HCT116 (cell line): ENCODE data around the gene NOL4L. TPM values are rescaled to one million over a fixed set of nuclear protein-coding genes. Genes with fewer than 3 reads are reported as not detected.

Source experiments
- ATAC-seq: fragments of 200-7000 bp; cut with Tn5 transposase; 2 replicates; pipeline ENCODE4 v1.9.1; 2020; ENCODE audit warnings: mild to moderate bottlenecking, moderate library complexity
- BruUV-seq: library from RNA; stranded (reverse); fragments of 400-500 nt; replicated peaks from 2 replicates; lab custom pipeline; 2021; lab: Mats Ljungman, UMichigan
- CTCF ChIA-PET: fragments of 300-600 bp; sonication (Branson Sonifier 250); formaldehyde crosslinking; loops from one replicate; lab custom pipeline; 2021; ENCODE audit warnings: antibody characterized with exemption; lab: Charles Lee
- POLR2A ChIA-PET: fragments of 300-600, 350-600 bp; sonication (Branson Sonifier 250); formaldehyde crosslinking; loops from one replicate; lab custom pipeline; 2021; ENCODE audit warnings: antibody characterized with exemption; lab: Charles Lee
- RAD21 ChIA-PET, 2 experiments: fragments of 300-600 bp; sonication (Branson Sonifier 250); formaldehyde crosslinking; loops; one replicate each; lab custom pipeline; 2023; ENCODE audit warnings: low total read pairs in 2 of 2; ENCODE audit not compliant: uncharacterized antibody in 2 of 2, unreplicated experiment in 2 of 2, low non-redundant PET in 1 of 2; lab: Charles Lee
- DNase-seq: peaks from one replicate; pipeline ENCODE4 v3.0.0-alpha.2; 2010; ENCODE audit warnings: low read depth, low spot score
- H2AFZ ChIP-seq: fragments of 200-600 bp; shearing (Covaris generic), sonication (generic); 2 replicates; pipeline ENCODE4 v1.6.1; 2017; ENCODE audit warnings: low read depth, mixed run types, mixed read lengths, antibody characterized with exemption, low read length; ENCODE audit not compliant: poor library complexity, severe bottlenecking
- H3K27ac ChIP-seq: 2 replicates; pipeline ENCODE4 v1.5.1; 2012; ENCODE audit warnings: low read depth, low read length
- H3K27me3 ChIP-seq: fragments of 200-600 bp; sonication (generic); 2 replicates; pipeline ENCODE4 v1.6.1; 2016; ENCODE audit warnings: mixed run types, low read length, mixed read lengths; ENCODE audit not compliant: insufficient read depth
- H3K36me3 ChIP-seq, 2 experiments: fragments of 200-500 bp in 1 of 2; fragments of 200-600 bp in 1 of 2; sonication (Bioruptor generic) in 1 of 2; sonication (generic) in 1 of 2; 2 replicates each; pipeline versions ENCODE4 v1.5.1 to v1.6.1; 2014 to 2016; ENCODE audit warnings: low read length in 2 of 2, inconsistent platforms in 1 of 2, mixed read lengths in 1 of 2, mixed run types in 1 of 2; ENCODE audit not compliant: insufficient read depth in 2 of 2, control insufficient read depth in 1 of 2
- H3K4me1 ChIP-seq, 2 experiments: fragments of 200-600 bp in 1 of 2; sonication (generic) in 1 of 2; 2 replicates each; pipeline versions ENCODE4 v1.5.1 to v1.6.1; 2012 to 2017; ENCODE audit warnings: low read length in 2 of 2, inconsistent platforms in 1 of 2, mild to moderate bottlenecking in 1 of 2, mixed read lengths in 1 of 2, mixed run types in 1 of 2, moderate library complexity in 1 of 2; ENCODE audit not compliant: insufficient read depth in 2 of 2, control insufficient read depth in 1 of 2
- H3K4me2 ChIP-seq: fragments of 200-600 bp; sonication (generic); 2 replicates; pipeline ENCODE4 v1.6.1; 2017; ENCODE audit warnings: mixed run types, low read length, mixed read lengths
- H3K4me3 ChIP-seq, 2 experiments: fragments of 200-600 bp in 1 of 2; sonication (generic) in 1 of 2; replicated peaks in 1 of 2; 2 replicates each; pipeline ENCODE4 v1.5.1; 2011 to 2016; ENCODE audit warnings: low read length in 2 of 2, control low read depth in 1 of 2, low read depth in 1 of 2, mild to moderate bottlenecking in 1 of 2, mixed read lengths in 1 of 2, mixed run types in 1 of 2
- H3K79me2 ChIP-seq: fragments of 200-600 bp; sonication (generic); 2 replicates; pipeline ENCODE4 v1.6.1; 2017; ENCODE audit warnings: mild to moderate bottlenecking, mixed run types, low read length, moderate library complexity, mixed read lengths; ENCODE audit not compliant: insufficient read depth
- H3K9ac ChIP-seq: fragments of 200-600 bp; sonication (generic); 2 replicates; pipeline ENCODE4 v1.6.1; 2016; ENCODE audit warnings: low read length, mixed read lengths
- H3K9me2 ChIP-seq: fragments of 200-600 bp; sonication (generic), shearing (Covaris generic); 2 replicates; pipeline ENCODE4 v1.6.1; 2017; ENCODE audit warnings: mixed run types, mild to moderate bottlenecking, moderate library complexity; ENCODE audit not compliant: insufficient read depth
- H3K9me3 ChIP-seq, 2 experiments: fragments of 200-500 bp in 1 of 2; fragments of 200-600 bp in 1 of 2; sonication (Bioruptor generic) in 1 of 2; sonication (generic) in 1 of 2; 2 replicates each; pipeline ENCODE4 v1.6.1; 2014 to 2017; ENCODE audit warnings: low read length in 2 of 2, mixed read lengths in 2 of 2, inconsistent platforms in 1 of 2, low read depth in 1 of 2, mild to moderate bottlenecking in 1 of 2, mixed run types in 1 of 2, moderate library complexity in 1 of 2; ENCODE audit not compliant: control insufficient read depth in 1 of 2, insufficient read depth in 1 of 2
- H4K20me1 ChIP-seq: fragments of 200-600 bp; sonication (generic), shearing (Covaris generic); 2 replicates; pipeline ENCODE4 v1.6.1; 2017; ENCODE audit warnings: mixed run types, mild to moderate bottlenecking, moderate library complexity; ENCODE audit not compliant: insufficient read depth
- ATF3 ChIP-seq: IDR thresholded peaks from 2 replicates; pipeline ENCODE4 v1.6.1; 2012
- CBX3 ChIP-seq: IDR thresholded peaks from 2 replicates; pipeline ENCODE4 v1.6.1; 2012; ENCODE audit warnings: low read depth
- CTCF ChIP-seq, 3 experiments: fragments of 200-600 bp in 1 of 3; sonication (generic) in 1 of 3; IDR thresholded peaks in 2 of 3; conservative IDR thresholded peaks in 1 of 3; 2 replicates each; pipeline ENCODE4 v1.5.1; 2012 to 2017; ENCODE audit warnings: low read depth in 2 of 3, low read length in 2 of 3, antibody characterized with exemption in 1 of 3, borderline replicate concordance in 1 of 3, control low read depth in 1 of 3, mild to moderate bottlenecking in 1 of 3, mixed read lengths in 1 of 3, mixed run types in 1 of 3, moderate library complexity in 1 of 3; ENCODE audit not compliant: insufficient read depth in 1 of 3
- ELF1 ChIP-seq: IDR thresholded peaks from 2 replicates; pipeline ENCODE4 v1.6.1; 2012; ENCODE audit warnings: low read depth, borderline replicate concordance
- FOSL1 ChIP-seq: IDR thresholded peaks from 2 replicates; pipeline ENCODE4 v1.6.1; 2012; ENCODE audit warnings: low read depth
- JUND ChIP-seq: IDR thresholded peaks from 2 replicates; pipeline ENCODE4 v1.6.1; 2012
- MAX ChIP-seq: IDR thresholded peaks from 2 replicates; pipeline ENCODE4 v1.6.1; 2012
- POLR2AphosphoS5 ChIP-seq: IDR thresholded peaks from 2 replicates; pipeline ENCODE4 v1.6.1; 2011; ENCODE audit warnings: mild to moderate bottlenecking, low read depth, low read length, moderate library complexity
- RAD21 ChIP-seq: IDR thresholded peaks from 2 replicates; pipeline ENCODE4 v1.6.1; 2012; ENCODE audit warnings: low read depth, mild to moderate bottlenecking
- SIN3A ChIP-seq: IDR thresholded peaks from 2 replicates; pipeline ENCODE4 v1.6.1; 2012; ENCODE audit warnings: low read depth
- TCF7L2 ChIP-seq: IDR thresholded peaks from 2 replicates; pipeline ENCODE4 v1.7.0; 2011; ENCODE audit warnings: borderline replicate concordance, inconsistent platforms; ENCODE audit not compliant: insufficient read depth, insufficient read length; ENCODE audit errors: extremely low read depth
- ZBTB33 ChIP-seq: IDR thresholded peaks from 2 replicates; pipeline ENCODE4 v1.6.1; 2011; ENCODE audit warnings: mild to moderate bottlenecking, low read length, moderate library complexity; ENCODE audit not compliant: insufficient replicate concordance; ENCODE audit errors: extremely low read depth
- ZFX ChIP-seq: fragments of 450-650 bp; IDR thresholded peaks from 2 replicates; pipeline ENCODE4 v1.6.1; 2017
- intact Hi-C: fragments of 100-400 bp; cut with micrococcal nuclease; formaldehyde crosslinking; loops from 2 replicates; pipeline ENCODE4 v1.10.0; 2022
- total RNA-seq: library from RNA; stranded (reverse); gene quantifications from one replicate; pipeline ENCODE4 v1.2.1, GENCODE V29; 2021; ENCODE audit not compliant: unreplicated experiment
- TF ChIP-seq, protein P1 (sequence below): IDR thresholded peaks from 2 replicates; pipeline ENCODE4 v1.6.1; 2012; ENCODE audit warnings: low read depth

NOL4L gene
- total RNA-seq, 1 experiment from 2014 or later, result 5.9 TPM

GRCh38 chr20:32431457-32431856 lies 153.7 kb downstream of the NOL4L start:
- no peak for DNase-seq
- H4K20me1 ChIP-seq, result no peaks in the 10 kb centered on the region
- H3K4me2 ChIP-seq, result no peak overlapping the region
- RAD21 ChIA-PET, result no interaction called here
- no peaks in the 10 kb centered on the region for H3K4me1 ChIP-seq
- CTCF ChIA-PET, result no interaction called here
- H3K4me3 ChIP-seq, result no peak overlapping the region
- H3K36me3 ChIP-seq, result peaks cover 35 to 65% of the 10 kb centered on the region in 2 experiments
- no peaks in the 10 kb centered on the region; the same call in 1 of the 2 replicates for H3K79me2 ChIP-seq
- no peak overlapping the region for H3K27ac ChIP-seq
- BruUV-seq, result no TSS peak
- no peak overlapping the region for H3K9ac ChIP-seq
- intact Hi-C loops, result no loop called here
- H3K9me3 ChIP-seq, result no peaks in the 10 kb centered on the region
- no peak for ATAC-seq
- no peaks in the 10 kb centered on the region for H3K27me3 ChIP-seq
- no peak for TF ChIP-seq ZFX
- TF ChIP-seq CTCF (IDR thresholded peaks at IDR 0.05 in 2 of 3, conservative IDR thresholded peaks at IDR 0.05 in 1 of 3; ENCODE audit: borderline replicate concordance in 1 of 3, insufficient read depth in 1 of 3, low read depth in 2 of 3, low read length in 2 of 3), result no peak
- TF ChIP-seq POLR2AphosphoS5, result no peak
- TF ChIP-seq JUND, result no peak
- TF ChIP-seq TCF7L2, result no peak
- TF ChIP-seq, protein P1, sequence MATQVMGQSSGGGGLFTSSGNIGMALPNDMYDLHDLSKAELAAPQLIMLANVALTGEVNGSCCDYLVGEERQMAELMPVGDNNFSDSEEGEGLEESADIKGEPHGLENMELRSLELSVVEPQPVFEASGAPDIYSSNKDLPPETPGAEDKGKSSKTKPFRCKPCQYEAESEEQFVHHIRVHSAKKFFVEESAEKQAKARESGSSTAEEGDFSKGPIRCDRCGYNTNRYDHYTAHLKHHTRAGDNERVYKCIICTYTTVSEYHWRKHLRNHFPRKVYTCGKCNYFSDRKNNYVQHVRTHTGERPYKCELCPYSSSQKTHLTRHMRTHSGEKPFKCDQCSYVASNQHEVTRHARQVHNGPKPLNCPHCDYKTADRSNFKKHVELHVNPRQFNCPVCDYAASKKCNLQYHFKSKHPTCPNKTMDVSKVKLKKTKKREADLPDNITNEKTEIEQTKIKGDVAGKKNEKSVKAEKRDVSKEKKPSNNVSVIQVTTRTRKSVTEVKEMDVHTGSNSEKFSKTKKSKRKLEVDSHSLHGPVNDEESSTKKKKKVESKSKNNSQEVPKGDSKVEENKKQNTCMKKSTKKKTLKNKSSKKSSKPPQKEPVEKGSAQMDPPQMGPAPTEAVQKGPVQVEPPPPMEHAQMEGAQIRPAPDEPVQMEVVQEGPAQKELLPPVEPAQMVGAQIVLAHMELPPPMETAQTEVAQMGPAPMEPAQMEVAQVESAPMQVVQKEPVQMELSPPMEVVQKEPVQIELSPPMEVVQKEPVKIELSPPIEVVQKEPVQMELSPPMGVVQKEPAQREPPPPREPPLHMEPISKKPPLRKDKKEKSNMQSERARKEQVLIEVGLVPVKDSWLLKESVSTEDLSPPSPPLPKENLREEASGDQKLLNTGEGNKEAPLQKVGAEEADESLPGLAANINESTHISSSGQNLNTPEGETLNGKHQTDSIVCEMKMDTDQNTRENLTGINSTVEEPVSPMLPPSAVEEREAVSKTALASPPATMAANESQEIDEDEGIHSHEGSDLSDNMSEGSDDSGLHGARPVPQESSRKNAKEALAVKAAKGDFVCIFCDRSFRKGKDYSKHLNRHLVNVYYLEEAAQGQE, result no peak
- TF ChIP-seq MAX, result no peak
- TF ChIP-seq CBX3, result no peak
- TF ChIP-seq FOSL1, result no peak
- TF ChIP-seq SIN3A, result no peak
- no peak for TF ChIP-seq ZBTB33
- no peak for TF ChIP-seq ELF1
- TF ChIP-seq RAD21, result no peak
- TF ChIP-seq ATF3, result no peak
- no peak overlapping the region for H2AFZ ChIP-seq
- POLR2A ChIA-PET, result no interaction called here
- H3K9me2 ChIP-seq, result no peaks in the 10 kb centered on the region
